ENCODE measurements around the gene BCAS4.

DNA sequence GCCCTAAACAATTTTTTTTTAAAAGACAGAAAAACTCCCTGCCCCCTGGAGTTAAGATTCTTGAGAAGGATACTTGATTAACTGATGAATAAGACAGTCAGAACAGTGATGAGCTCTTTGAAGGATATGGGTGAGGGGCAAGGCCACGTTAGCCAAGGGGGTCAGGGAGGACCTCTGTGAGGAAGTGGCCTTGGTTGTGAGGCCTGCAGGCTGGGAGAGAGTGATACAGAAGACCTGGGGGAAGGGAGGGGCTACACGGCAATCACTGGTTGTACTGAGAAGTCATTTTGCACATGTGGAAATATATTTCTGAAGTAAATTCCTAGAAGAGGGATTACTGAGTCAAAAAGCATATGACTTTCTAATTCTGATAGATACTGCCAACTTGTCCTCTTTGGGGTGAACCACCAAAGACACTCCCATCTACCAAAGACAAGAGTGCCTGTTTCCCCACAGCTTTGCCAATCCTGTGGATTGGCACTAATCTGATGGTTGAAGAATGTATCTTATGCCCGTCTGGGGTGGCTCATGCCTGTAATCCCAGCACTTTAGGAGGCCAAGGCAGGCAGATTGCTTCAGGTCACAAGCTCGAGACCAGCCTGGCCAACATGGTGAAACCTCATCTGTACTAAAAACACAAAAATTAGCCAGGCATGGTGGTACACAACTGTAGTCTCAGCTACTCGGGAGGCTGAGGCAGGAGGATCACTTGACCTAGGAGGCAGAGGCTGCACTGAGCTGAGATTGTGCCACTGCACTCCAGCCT is 22.3 kb upstream of the BCAS4 start:
- TF ChIP-seq, protein P1, sequence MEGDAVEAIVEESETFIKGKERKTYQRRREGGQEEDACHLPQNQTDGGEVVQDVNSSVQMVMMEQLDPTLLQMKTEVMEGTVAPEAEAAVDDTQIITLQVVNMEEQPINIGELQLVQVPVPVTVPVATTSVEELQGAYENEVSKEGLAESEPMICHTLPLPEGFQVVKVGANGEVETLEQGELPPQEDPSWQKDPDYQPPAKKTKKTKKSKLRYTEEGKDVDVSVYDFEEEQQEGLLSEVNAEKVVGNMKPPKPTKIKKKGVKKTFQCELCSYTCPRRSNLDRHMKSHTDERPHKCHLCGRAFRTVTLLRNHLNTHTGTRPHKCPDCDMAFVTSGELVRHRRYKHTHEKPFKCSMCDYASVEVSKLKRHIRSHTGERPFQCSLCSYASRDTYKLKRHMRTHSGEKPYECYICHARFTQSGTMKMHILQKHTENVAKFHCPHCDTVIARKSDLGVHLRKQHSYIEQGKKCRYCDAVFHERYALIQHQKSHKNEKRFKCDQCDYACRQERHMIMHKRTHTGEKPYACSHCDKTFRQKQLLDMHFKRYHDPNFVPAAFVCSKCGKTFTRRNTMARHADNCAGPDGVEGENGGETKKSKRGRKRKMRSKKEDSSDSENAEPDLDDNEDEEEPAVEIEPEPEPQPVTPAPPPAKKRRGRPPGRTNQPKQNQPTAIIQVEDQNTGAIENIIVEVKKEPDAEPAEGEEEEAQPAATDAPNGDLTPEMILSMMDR (IDR thresholded peaks at IDR 0.05), result no peak
- TF ChIP-seq SIN3A (IDR thresholded peaks at IDR 0.05; ENCODE audit: borderline replicate concordance, insufficient read depth, low read depth, low read length) (no peak), TCF7L2 (IDR thresholded peaks at IDR 0.05; ENCODE audit: low read depth, low read length) (no peak), POLR2AphosphoS5 (IDR thresholded peaks at IDR 0.05; ENCODE audit: low read depth, low read length) (no peak)

Measured in Panc1 (cell line).